OCI-LY7 (cell line): ENCODE results near the gene SH3TC1. TPM values are rescaled to one million over a fixed set of nuclear protein-coding genes. Genes with fewer than 3 reads are reported as not detected.

ENCODE experiments used
- BruUV-seq: library from RNA; stranded (reverse); fragments of 400-500 nt; replicated peaks from 2 replicates; lab custom pipeline; 2021; lab: Mats Ljungman, UMichigan
- CTCF ChIA-PET: fragments of 300-600 bp; sonication (Branson Sonifier 250); formaldehyde crosslinking; loops from one replicate; lab custom pipeline; 2022; ENCODE audit warnings: antibody characterized with exemption; ENCODE audit not compliant: unreplicated experiment; lab: Charles Lee
- POLR2A ChIA-PET: fragments of 300-600 bp; sonication (Branson Sonifier 250); formaldehyde crosslinking; loops from one replicate; lab custom pipeline; 2022; ENCODE audit warnings: antibody characterized with exemption; lab: Charles Lee
- DNase-seq: peaks from one replicate; pipeline ENCODE4 v3.0.0-alpha.2; 2015; ENCODE audit warnings: low spot score
- H2AFZ ChIP-seq: fragments of 200-600 bp; sonication (generic), shearing (Covaris generic); 2 replicates; pipeline ENCODE4 v1.6.1; 2014; ENCODE audit warnings: mild to moderate bottlenecking, antibody characterized with exemption, low read length, moderate library complexity
- H3K27ac ChIP-seq: fragments of 200-600 bp; sonication (generic); 2 replicates; pipeline ENCODE4 v1.5.1; 2014; ENCODE audit warnings: mixed run types, low read depth, mild to moderate bottlenecking, moderate library complexity, low read length, inconsistent platforms; ENCODE audit not compliant: poor library complexity, severe bottlenecking
- H3K36me3 ChIP-seq: fragments of 200-600 bp; sonication (generic); 2 replicates; pipeline ENCODE4 v1.6.1; 2014; ENCODE audit warnings: mild to moderate bottlenecking, antibody characterized with exemption, low read length, moderate library complexity, mixed read lengths; ENCODE audit not compliant: insufficient read depth
- H3K4me1 ChIP-seq: fragments of 200-600 bp; sonication (generic); 2 replicates; pipeline ENCODE4 v1.5.1; 2014; ENCODE audit warnings: mild to moderate bottlenecking, low read length; ENCODE audit not compliant: insufficient read depth, poor library complexity, severe bottlenecking
- H3K4me2 ChIP-seq: fragments of 200-600 bp; sonication (generic); 2 replicates; pipeline ENCODE4 v1.6.1; 2014; ENCODE audit warnings: mild to moderate bottlenecking, low read length
- H3K4me3 ChIP-seq: fragments of 200-600 bp; sonication (generic); 2 replicates; pipeline ENCODE4 v1.5.1; 2014; ENCODE audit warnings: mild to moderate bottlenecking, low read depth, low read length; ENCODE audit not compliant: poor library complexity, severe bottlenecking
- H3K79me2 ChIP-seq: fragments of 200-600 bp; sonication (generic); 2 replicates; pipeline ENCODE4 v1.6.1; 2016; ENCODE audit warnings: low read depth, mild to moderate bottlenecking, low read length, moderate library complexity, mixed read lengths; ENCODE audit not compliant: insufficient read depth
- H3K9me2 ChIP-seq: fragments of 200-600 bp; sonication (generic); 2 replicates; pipeline ENCODE4 v1.6.1; 2016; ENCODE audit warnings: mild to moderate bottlenecking, low read length, mixed read lengths; ENCODE audit not compliant: insufficient read depth
- H3K9me3 ChIP-seq: fragments of 200-600 bp; sonication (generic); 2 replicates; pipeline ENCODE4 v1.6.1; 2014; ENCODE audit warnings: mild to moderate bottlenecking, mixed run types, low read length, mixed read lengths
- H4K20me1 ChIP-seq: fragments of 200-600 bp; sonication (generic); 2 replicates; pipeline ENCODE4 v1.6.1; 2014; ENCODE audit warnings: mild to moderate bottlenecking, antibody characterized with exemption, low read length, moderate library complexity, mixed read lengths; ENCODE audit not compliant: insufficient read depth
- CTCF ChIP-seq: fragments of 200-600 bp; sonication (generic); conservative IDR thresholded peaks from 2 replicates; pipeline ENCODE4 v1.5.1; 2014; ENCODE audit warnings: mild to moderate bottlenecking, antibody characterized with exemption, low read length, moderate library complexity, mixed read lengths
- EZH2phosphoT487 ChIP-seq: fragments of 200-600 bp; sonication (generic); IDR thresholded peaks from 2 replicates; pipeline ENCODE4 v1.6.1; 2018; ENCODE audit warnings: low read depth, borderline replicate concordance, mild to moderate bottlenecking, mixed run types, antibody characterized with exemption, low read length, moderate library complexity, mixed read lengths
- intact Hi-C: fragments of 100-400 bp; cut with micrococcal nuclease; formaldehyde crosslinking; loops from one replicate; pipeline ENCODE4 v1.10.0; 2022; ENCODE audit not compliant: unreplicated experiment
- total RNA-seq, 2 experiments: library from RNA; depleted of rRNA in 1 of 2; stranded (reverse); fragments of >200 nt in 1 of 2; shearing (Covaris generic) in 1 of 2; gene quantifications; 2 replicates each; pipeline ENCODE4 v1.2.3, GENCODE V29; 2014 to 2022

SH3TC1 gene
- total RNA-seq, 2 experiments from 2014 or later, result 17.5 to 42.4 TPM

GRCh38 chr4:8211251-8211650 is 12.2 kb downstream of the SH3TC1 start:
- no peaks in the 10 kb centered on the region for H3K9me2 ChIP-seq
- H3K4me3 ChIP-seq, result no peak overlapping the region
- POLR2A ChIA-PET, result interaction anchor here (0.6 kb wide), 1 partner anchor 8 kb away, joined by 3 read pairs; no protein-coding TSS in a partner anchor
- H3K9me3 ChIP-seq, result no peaks in the 10 kb centered on the region
- no TSS peak for BruUV-seq
- no peaks in the 10 kb centered on the region for H3K36me3 ChIP-seq
- intact Hi-C loops, result no loop called here
- H3K4me2 ChIP-seq, result no peak overlapping the region
- TF ChIP-seq CTCF (no peak), EZH2phosphoT487 (no peak)
- CTCF ChIA-PET, result no interaction called here
- H4K20me1 ChIP-seq, result no peaks in the 10 kb centered on the region
- no peak overlapping the region for H2AFZ ChIP-seq
- H3K79me2 ChIP-seq, result no peaks in the 10 kb centered on the region
- no peak overlapping the region for H3K27ac ChIP-seq
- no peaks in the 10 kb centered on the region for H3K4me1 ChIP-seq
- DNase-seq, result no peak

- H3K4me1 ChIP-seq, result no peaks in the 10 kb centered on the region
- no peak for TF ChIP-seq CTCF
- TF ChIP-seq EZH2phosphoT487, result no peak
- H3K4me2 ChIP-seq, result no peak overlapping the region
- no peak overlapping the region for H3K4me3 ChIP-seq
- no peak overlapping the region for H2AFZ ChIP-seq
- no peaks in the 10 kb centered on the region for H3K9me3 ChIP-seq
- CTCF ChIA-PET, result no interaction called here
- no peaks in the 10 kb centered on the region for H3K9me2 ChIP-seq
- H3K79me2 ChIP-seq, result no peaks in the 10 kb centered on the region
- intact Hi-C loops, result no loop called here
- DNase-seq, result no peak
- H3K36me3 ChIP-seq, result no peaks in the 10 kb centered on the region
- BruUV-seq, result no TSS peak
- no peaks in the 10 kb centered on the region for H4K20me1 ChIP-seq
- POLR2A ChIA-PET, result no interaction called here
- no peak overlapping the region for H3K27ac ChIP-seq
Measured at GRCh38 chr4:8211737-8212581, 12.9 kb downstream of the SH3TC1 start.

GRCh38 chr4:8212622-8213021 is 13.5 kb downstream of the SH3TC1 start:
- Histone ChIP-seq H3K4me1 (no peaks in the 10 kb centered on the region), H2AFZ (no peak overlapping the region), H3K79me2 (no peaks in the 10 kb centered on the region), H3K4me3 (no peak overlapping the region), H3K9me2 (no peaks in the 10 kb centered on the region), H3K4me2 (no peak overlapping the region), H3K27ac (no peak overlapping the region), H4K20me1 (no peaks in the 10 kb centered on the region), H3K36me3 (no peaks in the 10 kb centered on the region), H3K9me3 (no peaks in the 10 kb centered on the region)
- no peak for DNase-seq
- BruUV-seq, result no TSS peak
- TF ChIP-seq EZH2phosphoT487 (no peak), CTCF (no peak)
- ChIA-PET POLR2A (no interaction called here), CTCF (no interaction called here)
- intact Hi-C loops, result no loop called here
